ENCODE data around the gene MARCHF3. TPM values are rescaled to one million over a fixed set of nuclear protein-coding genes. Genes with fewer than 3 reads are reported as not detected.

The MARCHF3 gene
- total and polyA plus RNA-seq, 10 donors = 2.3 to 14.8 (median 10.9) TPM

- intact Hi-C loops (cut with DNase I; ENCODE audit: low total_unique reads) = no loop called here
- H3K4me1 ChIP-seq = peaks cover 19 to 66% (median 41%) of the 10 kb centered on the region in 6 donors
- TF ChIP-seq POLR2AphosphoS5 (IDR thresholded peaks at IDR 0.05) = peak in 1 of 3 donors; percentile 55
- no peak for TF ChIP-seq CTCF (IDR thresholded peaks at IDR 0.05 in 8 of 11, conservative IDR thresholded peaks at IDR 0.05 in 3 of 11)
- H3K4me3 ChIP-seq = peak overlapping the region in 2 of 8 donors; percentile 3 to 54
- no peak for DNase-seq
- H3K27me3 ChIP-seq (replicated peaks in 1 of 7) = no peaks in the 10 kb centered on the region
- H3K9me3 ChIP-seq = no peaks in the 10 kb centered on the region
- WGBS, 5 donors = 16 to 27% (median 20%) methylated on average over 4 of the region's 4 CpGs
- H3K36me3 ChIP-seq = no peaks in the 10 kb centered on the region
- H3K27ac ChIP-seq = peak overlapping the region; percentile 23 to 86 (median 72)
Measured at GRCh38 chr5:126972062-126972895, 58.1 kb downstream of the MARCHF3 start.

GRCh38 chr5:126971455-126972031 lies 58.8 kb downstream of the MARCHF3 start:
- no peak for DNase-seq
- WGBS, 5 donors = 82 to 89% (median 86%) methylated on average over 1 of the region's 1 CpG
- no peak for TF ChIP-seq POLR2AphosphoS5 (IDR thresholded peaks at IDR 0.05)
- no peak for TF ChIP-seq CTCF (IDR thresholded peaks at IDR 0.05 in 8 of 11, conservative IDR thresholded peaks at IDR 0.05 in 3 of 11)
- TF ChIP-seq POLR2A (IDR thresholded peaks at IDR 0.05) = no peak
- Histone ChIP-seq H3K4me1 (peaks cover 19 to 61% (median 41%) of the 10 kb centered on the region in 6 donors), H3K36me3 (no peaks in the 10 kb centered on the region), H3K27ac (peak overlapping the region; percentile 23 to 86 (median 72)), H3K27me3 (replicated peaks in 1 of 7) (no peaks in the 10 kb centered on the region), H3K4me3 (no peak overlapping the region), H3K9me3 (no peaks in the 10 kb centered on the region)
- intact Hi-C loops (cut with DNase I; ENCODE audit: low total_unique reads) = no loop called here

GRCh38 chr5:126970517-126971017 lies 59.8 kb downstream of the MARCHF3 start:
- 37 to 59% (median 44%) methylated on average over 2 of the region's 2 CpGs for WGBS, 5 donors
- no peak overlapping the region for H3K4me3 ChIP-seq
- H3K9me3 ChIP-seq = no peaks in the 10 kb centered on the region
- peaks cover 19 to 55% (median 41%) of the 10 kb centered on the region in 6 donors for H3K4me1 ChIP-seq
- H3K36me3 ChIP-seq = no peaks in the 10 kb centered on the region
- peak overlapping the region in 7 of 8 donors; percentile 3 to 86 (median 68) for H3K27ac ChIP-seq
- TF ChIP-seq POLR2AphosphoS5 (IDR thresholded peaks at IDR 0.05) (no peak), POLR2A (IDR thresholded peaks at IDR 0.05) (no peak), CTCF (IDR thresholded peaks at IDR 0.05 in 8 of 11, conservative IDR thresholded peaks at IDR 0.05 in 3 of 11) (no peak)
- intact Hi-C loops (cut with DNase I; ENCODE audit: low total_unique reads) = no loop called here
- no peaks in the 10 kb centered on the region for H3K27me3 ChIP-seq (replicated peaks in 1 of 7)
- no peak for DNase-seq

- no peaks in the 10 kb centered on the region for H3K36me3 ChIP-seq
- WGBS, 5 donors = 54 to 73% (median 64%) methylated on average over 2 of the region's 2 CpGs
- peak overlapping the region in 2 of 8 donors; percentile 79 to 86 for H3K27ac ChIP-seq
- no peaks in the 10 kb centered on the region for H3K27me3 ChIP-seq (replicated peaks in 1 of 7)
- no peak for DNase-seq
- peaks cover 19 to 61% (median 41%) of the 10 kb centered on the region in 6 donors for H3K4me1 ChIP-seq
- no peak overlapping the region for H3K4me3 ChIP-seq
- no peaks in the 10 kb centered on the region for H3K9me3 ChIP-seq
- intact Hi-C loops (cut with DNase I; ENCODE audit: low total_unique reads) = no loop called here
- TF ChIP-seq POLR2AphosphoS5 (IDR thresholded peaks at IDR 0.05) = no peak
- TF ChIP-seq POLR2A (IDR thresholded peaks at IDR 0.05) = no peak
- TF ChIP-seq CTCF (IDR thresholded peaks at IDR 0.05 in 8 of 11, conservative IDR thresholded peaks at IDR 0.05 in 3 of 11) = no peak
Measured at GRCh38 chr5:126969548-126969947, 60.8 kb downstream of the MARCHF3 start.

All from spleen (tissue), 11 donors.